CD8-positive, alpha-beta memory T cell (primary cell): ENCODE data around the gene ST6GALNAC3. TPM values are rescaled to one million over a fixed set of nuclear protein-coding genes. Genes with fewer than 3 reads are reported as not detected.
A peak's percentile ranks its signal among the peaks of the same experiment; 100 is the strongest.

Experiments
- CTCF ChIA-PET: fragments of 350-600 bp; sonication (Branson Sonifier 250); formaldehyde crosslinking; loops from one replicate; lab custom pipeline; 2021; ENCODE audit warnings: antibody characterized with exemption; lab: Charles Lee
- POLR2A ChIA-PET: fragments of 350-600 bp; sonication (Branson Sonifier 250); formaldehyde crosslinking; loops from one replicate; lab custom pipeline; 2021; ENCODE audit warnings: antibody characterized with exemption; lab: Charles Lee
- DNase-seq, 5 donors: peaks; one replicate each; pipeline versions ENCODE4 v3.0.0 to v3.0.0-alpha.2; 2020 to 2022; ENCODE audit warnings: mixed read lengths in 1 of 5
- H3K27ac ChIP-seq: one replicate; pipeline ENCODE4 v1.7.0; 2013; ENCODE audit warnings: low read depth, mild to moderate bottlenecking, low read length, moderate library complexity
- H3K27me3 ChIP-seq: 2 replicates; pipeline ENCODE4 v1.7.0; 2013; ENCODE audit warnings: low read length, mild to moderate bottlenecking; ENCODE audit not compliant: insufficient read depth, poor library complexity, severe bottlenecking
- H3K36me3 ChIP-seq: 2 replicates; pipeline ENCODE4 v1.7.0; 2013; ENCODE audit warnings: mild to moderate bottlenecking, low read length, moderate library complexity; ENCODE audit not compliant: insufficient read depth
- H3K4me1 ChIP-seq: 2 replicates; pipeline ENCODE4 v1.7.0; 2013; ENCODE audit warnings: mild to moderate bottlenecking, low read length, moderate library complexity; ENCODE audit not compliant: insufficient read depth
- H3K4me3 ChIP-seq: 2 replicates; pipeline ENCODE4 v1.7.0; 2013; ENCODE audit warnings: mild to moderate bottlenecking, low read length
- H3K9me3 ChIP-seq: 2 replicates; pipeline ENCODE4 v1.7.0; 2013; ENCODE audit warnings: mild to moderate bottlenecking, low read length
- H3K27ac Mint-ChIP-seq, 8 donors: one replicate each; pipeline ENCODE4 v1.8.0; 2020 to 2021; ENCODE audit warnings: mixed read lengths in 8 of 8, mild to moderate bottlenecking in 6 of 8, inconsistent platforms in 3 of 8, moderate library complexity in 3 of 8
- H3K27me3 Mint-ChIP-seq, 2 donors: one replicate each; pipeline ENCODE4 v1.8.0; 2020 to 2021; ENCODE audit warnings: mixed read lengths in 2 of 2, mild to moderate bottlenecking in 1 of 2, moderate library complexity in 1 of 2
- H3K36me3 Mint-ChIP-seq, 3 donors: one replicate each; pipeline ENCODE4 v1.8.0; 2020 to 2021; ENCODE audit warnings: mixed read lengths in 3 of 3, inconsistent platforms in 1 of 3, mild to moderate bottlenecking in 1 of 3
- H3K4me1 Mint-ChIP-seq, 3 donors: one replicate each; pipeline ENCODE4 v1.8.0; 2020 to 2021; ENCODE audit warnings: mixed read lengths in 3 of 3, inconsistent platforms in 1 of 3, mild to moderate bottlenecking in 1 of 3
- H3K4me3 Mint-ChIP-seq, 7 donors: one replicate each; pipeline ENCODE4 v1.8.0; 2020 to 2021; ENCODE audit warnings: mixed read lengths in 7 of 7, mild to moderate bottlenecking in 6 of 7, moderate library complexity in 4 of 7, inconsistent platforms in 2 of 7
- H3K9me3 Mint-ChIP-seq, 5 donors: one replicate each; pipeline ENCODE4 v1.8.0; 2020 to 2022; ENCODE audit warnings: mixed read lengths in 5 of 5, mild to moderate bottlenecking in 3 of 5, moderate library complexity in 2 of 5, inconsistent platforms in 1 of 5
- polyA plus RNA-seq: library from polyadenylated mRNA; unstranded; fragments of 300-500 nt; fragmentation: Illumina TruSeq; gene quantifications from one replicate; pipeline ENCODE4 v1.2.3, GENCODE V29; 2021
- total RNA-seq, 2 experiments: library from RNA; stranded (reverse); gene quantifications; one replicate each; pipeline ENCODE4 v1.2.3, GENCODE V29; 2021

Gene ST6GALNAC3
- total and polyA plus RNA-seq, 3 experiments from 2014 or later: 0.33 to 1.8 TPM; not detected in 1

GRCh38 chr1:76125473-76126219, 51.1 kb downstream of the ST6GALNAC3 start:
- no peaks in the 10 kb centered on the region for H3K27me3 ChIP-seq
- no peaks in the 10 kb centered on the region for H3K9me3 ChIP-seq
- H3K36me3 ChIP-seq: no peaks in the 10 kb centered on the region
- no peaks in the 10 kb centered on the region for H3K4me1 Mint-ChIP-seq
- H3K4me1 ChIP-seq: no peaks in the 10 kb centered on the region
- no peaks in the 10 kb centered on the region for H3K36me3 Mint-ChIP-seq
- ChIA-PET POLR2A (no interaction called here), CTCF (no interaction called here)
- no peak for DNase-seq
- peaks cover 1 to 7% of the 10 kb centered on the region in 2 donors for H3K27me3 Mint-ChIP-seq
- no peak overlapping the region for H3K27ac ChIP-seq
- peak overlapping the region in 1 of 8 donors; percentile 17 for H3K27ac Mint-ChIP-seq
- H3K4me3 ChIP-seq: no peak overlapping the region
- no peaks in the 10 kb centered on the region for H3K9me3 Mint-ChIP-seq
- no peak overlapping the region for H3K4me3 Mint-ChIP-seq

GRCh38 chr1:76128096-76128495, 53.5 kb downstream of the ST6GALNAC3 start:
- no peaks in the 10 kb centered on the region for H3K36me3 ChIP-seq
- H3K36me3 Mint-ChIP-seq: no peaks in the 10 kb centered on the region

GRCh38 chr1:76129731-76130130, 55.2 kb downstream of the ST6GALNAC3 start:
- no peak for DNase-seq
- Mint-ChIP-seq H3K9me3 (no peaks in the 10 kb centered on the region), H3K4me1 (no peaks in the 10 kb centered on the region), H3K4me3 (no peak overlapping the region), H3K36me3 (no peaks in the 10 kb centered on the region), H3K27ac (no peak overlapping the region), H3K27me3 (no peaks in the 10 kb centered on the region)
- ChIA-PET POLR2A (no interaction called here), CTCF (no interaction called here)
- Histone ChIP-seq H3K27ac (no peak overlapping the region), H3K27me3 (no peaks in the 10 kb centered on the region), H3K4me3 (no peak overlapping the region), H3K4me1 (no peaks in the 10 kb centered on the region), H3K9me3 (no peaks in the 10 kb centered on the region), H3K36me3 (no peaks in the 10 kb centered on the region)

More at GRCh38 chr1:76128096-76128495, 53.5 kb downstream of the ST6GALNAC3 start:
- DNase-seq: no peak
- Mint-ChIP-seq H3K27ac (peak overlapping the region in 1 of 8 donors; percentile 20), H3K9me3 (no peaks in the 10 kb centered on the region), H3K27me3 (no peaks in the 10 kb centered on the region), H3K4me1 (no peaks in the 10 kb centered on the region), H3K4me3 (no peak overlapping the region)
- Histone ChIP-seq H3K4me3 (no peak overlapping the region), H3K27me3 (no peaks in the 10 kb centered on the region), H3K4me1 (no peaks in the 10 kb centered on the region), H3K27ac (no peak overlapping the region), H3K9me3 (no peaks in the 10 kb centered on the region)
- POLR2A ChIA-PET: no interaction called here
- CTCF ChIA-PET: no interaction called here

- no peak overlapping the region for H3K4me3 ChIP-seq
- H3K36me3 ChIP-seq: no peaks in the 10 kb centered on the region
- ChIA-PET POLR2A (no interaction called here), CTCF (no interaction called here)
- Mint-ChIP-seq H3K4me1 (no peaks in the 10 kb centered on the region), H3K4me3 (no peak overlapping the region), H3K27ac (no peak overlapping the region), H3K36me3 (no peaks in the 10 kb centered on the region), H3K9me3 (no peaks in the 10 kb centered on the region), H3K27me3 (no peaks in the 10 kb centered on the region)
- DNase-seq: no peak
- H3K27ac ChIP-seq: no peak overlapping the region
- no peaks in the 10 kb centered on the region for H3K4me1 ChIP-seq
- no peaks in the 10 kb centered on the region for H3K27me3 ChIP-seq
- no peaks in the 10 kb centered on the region for H3K9me3 ChIP-seq
Measured at GRCh38 chr1:76130992-76131391, 56.4 kb downstream of the ST6GALNAC3 start.

- Mint-ChIP-seq H3K27me3 (peaks cover 0 to 2% of the 10 kb centered on the region in 2 donors), H3K4me3 (no peak overlapping the region), H3K36me3 (no peaks in the 10 kb centered on the region), H3K4me1 (no peaks in the 10 kb centered on the region), H3K27ac (no peak overlapping the region), H3K9me3 (no peaks in the 10 kb centered on the region)
- POLR2A ChIA-PET: no interaction called here
- no peak for DNase-seq
- Histone ChIP-seq H3K4me3 (no peak overlapping the region), H3K9me3 (no peaks in the 10 kb centered on the region), H3K4me1 (no peaks in the 10 kb centered on the region), H3K36me3 (no peaks in the 10 kb centered on the region), H3K27ac (no peak overlapping the region), H3K27me3 (no peaks in the 10 kb centered on the region)
- CTCF ChIA-PET: no interaction called here
Measured at GRCh38 chr1:76133977-76134376, 59.4 kb downstream of the ST6GALNAC3 start.

GRCh38 chr1:76135835-76136234, 61.3 kb downstream of the ST6GALNAC3 start:
- Mint-ChIP-seq H3K27ac (no peak overlapping the region), H3K36me3 (no peaks in the 10 kb centered on the region), H3K27me3 (peaks cover 0 to 3% of the 10 kb centered on the region in 2 donors), H3K9me3 (no peaks in the 10 kb centered on the region), H3K4me1 (no peaks in the 10 kb centered on the region), H3K4me3 (no peak overlapping the region)
- no peak overlapping the region for H3K4me3 ChIP-seq
- H3K36me3 ChIP-seq: no peaks in the 10 kb centered on the region
- H3K4me1 ChIP-seq: no peaks in the 10 kb centered on the region
- no peaks in the 10 kb centered on the region for H3K27me3 ChIP-seq
- POLR2A ChIA-PET: no interaction called here
- no peak for DNase-seq
- CTCF ChIA-PET: no interaction called here
- no peaks in the 10 kb centered on the region for H3K9me3 ChIP-seq
- no peak overlapping the region for H3K27ac ChIP-seq

GRCh38 chr1:76136894-76137293, 62.3 kb downstream of the ST6GALNAC3 start:
- Mint-ChIP-seq H3K36me3 (no peaks in the 10 kb centered on the region), H3K9me3 (no peaks in the 10 kb centered on the region), H3K27ac (no peak overlapping the region), H3K4me1 (no peaks in the 10 kb centered on the region), H3K27me3 (peaks cover 0 to 3% of the 10 kb centered on the region in 2 donors), H3K4me3 (no peak overlapping the region)
- Histone ChIP-seq H3K36me3 (no peaks in the 10 kb centered on the region), H3K9me3 (no peaks in the 10 kb centered on the region), H3K4me3 (no peak overlapping the region), H3K27ac (no peak overlapping the region), H3K27me3 (no peaks in the 10 kb centered on the region), H3K4me1 (no peaks in the 10 kb centered on the region)
- DNase-seq: no peak
- CTCF ChIA-PET: no interaction called here
- POLR2A ChIA-PET: no interaction called here

GRCh38 chr1:76137746-76138145, 63.2 kb downstream of the ST6GALNAC3 start:
- H3K4me3 Mint-ChIP-seq: no peak overlapping the region
- H3K9me3 Mint-ChIP-seq: no peaks in the 10 kb centered on the region
- H3K27ac Mint-ChIP-seq: no peak overlapping the region
- CTCF ChIA-PET: no interaction called here
- Histone ChIP-seq H3K27ac (no peak overlapping the region), H3K4me1 (no peaks in the 10 kb centered on the region), H3K9me3 (no peaks in the 10 kb centered on the region), H3K27me3 (no peaks in the 10 kb centered on the region), H3K4me3 (no peak overlapping the region), H3K36me3 (no peaks in the 10 kb centered on the region)
- no peak for DNase-seq
- peaks cover 0 to 5% of the 10 kb centered on the region in 2 donors for H3K27me3 Mint-ChIP-seq
- no peaks in the 10 kb centered on the region for H3K4me1 Mint-ChIP-seq
- POLR2A ChIA-PET: no interaction called here
- no peaks in the 10 kb centered on the region for H3K36me3 Mint-ChIP-seq
